GM19438 (cell line): Measurements from ENCODE around the gene SNX17.
"Not testable (repeated sequence)": the region's sequence is repeated elsewhere in the genome, so short reads cannot be mapped to it uniquely, and the experiment has no call there.

ENCODE experiments used
- ATAC-seq: cut with Tn5 transposase; IDR thresholded peaks from one replicate; pipeline ENCODE4 v1.9.1; 2021; ENCODE audit warnings: low read depth; ENCODE audit not compliant: unreplicated experiment

The SNX17 gene

GRCh38 chr2:27393225-27393624 is 22.8 kb downstream of the SNX17 start:
- ATAC-seq: no peak

GRCh38 chr2:27398962-27399361 is 28.5 kb downstream of the SNX17 start:
- ATAC-seq: no peak

GRCh38 chr2:27400348-27401135 is 30.1 kb downstream of the SNX17 start:
- ATAC-seq: no peak

GRCh38 chr2:27407798-27408491 is 37.5 kb downstream of the SNX17 start:
- no peak for ATAC-seq

- peak; percentile 16 for ATAC-seq
Observed at GRCh38 chr2:27408601-27409320, 38.3 kb downstream of the SNX17 start.

DNA sequence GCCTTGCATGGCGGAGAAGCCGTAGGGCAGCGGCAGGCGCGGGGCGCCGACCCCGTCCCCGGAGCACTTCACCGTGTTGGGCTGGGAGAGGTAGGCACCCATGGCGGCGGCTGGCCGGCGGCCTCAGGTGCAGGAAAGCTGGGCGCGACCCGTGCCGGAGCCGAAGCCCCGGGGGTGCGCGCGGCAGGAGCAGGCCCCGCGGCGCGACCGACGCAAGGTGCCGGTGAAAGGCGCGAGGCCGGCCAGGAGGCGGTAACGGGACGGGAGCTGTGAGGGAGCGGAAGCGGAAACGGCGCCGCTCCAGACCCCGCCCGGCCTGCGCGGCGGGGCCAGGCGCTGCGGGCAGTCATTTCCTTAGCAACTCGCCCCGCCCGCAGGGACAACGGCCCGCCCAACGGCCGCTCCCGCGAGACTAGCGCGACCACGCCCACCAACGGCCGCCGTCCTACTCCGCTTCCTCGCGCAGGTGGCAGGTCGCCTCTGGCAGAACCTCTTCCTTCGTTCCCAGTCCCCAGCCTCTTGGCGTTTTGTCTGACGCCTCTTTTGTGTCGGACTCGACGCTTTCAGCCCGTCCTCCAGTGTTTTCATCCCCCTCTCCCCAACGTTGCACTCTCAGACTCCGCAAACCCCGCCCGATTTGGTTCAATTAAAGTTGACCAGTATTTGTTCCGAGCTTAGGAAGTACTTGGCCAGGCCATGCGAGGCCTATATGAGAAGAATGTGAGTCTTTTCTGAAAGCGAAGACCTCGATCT is 39.1 kb downstream of the SNX17 start, which contains the start of gene PPM1G:
Gene PPM1G (minus strand): TSS at position 271 of the 753 bp plus-strand sequence. CDS start 169 bp downstream, at position 102.
- peak; percentile 91 for ATAC-seq

DNA sequence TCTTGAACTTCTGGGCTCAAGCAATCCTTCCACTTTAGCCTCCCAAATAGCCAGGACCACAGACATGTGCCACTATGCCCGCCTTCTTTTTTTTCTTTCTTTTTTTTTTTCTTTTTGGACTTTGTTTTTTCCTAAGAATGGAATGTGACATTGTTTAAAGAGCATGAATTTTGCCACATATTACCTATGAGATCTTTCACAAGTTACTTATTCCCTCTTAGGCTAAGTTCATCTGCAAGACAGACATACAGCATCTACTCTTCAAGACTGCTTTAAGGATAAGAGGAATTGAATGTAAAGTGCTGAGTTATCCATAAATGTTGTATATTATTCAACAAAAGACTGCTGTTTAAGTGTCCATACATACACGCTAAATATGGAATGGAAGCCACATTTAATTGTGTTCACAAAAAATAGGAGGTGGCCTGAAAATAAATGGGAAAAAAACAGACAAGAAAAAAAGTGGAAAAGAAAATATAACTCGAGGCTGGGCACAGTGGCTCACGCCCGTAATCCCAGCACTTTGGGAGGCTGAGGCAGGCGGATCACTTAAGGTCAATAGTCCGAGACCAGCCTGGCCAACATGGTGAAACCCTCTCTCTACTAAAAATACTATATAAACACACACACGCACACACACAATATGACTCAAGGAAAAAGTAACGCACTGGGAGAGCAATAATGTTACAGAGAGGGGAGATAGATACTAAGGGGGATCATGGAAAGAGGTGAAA is 42.2 kb downstream of the SNX17 start:
- no peak for ATAC-seq

DNA sequence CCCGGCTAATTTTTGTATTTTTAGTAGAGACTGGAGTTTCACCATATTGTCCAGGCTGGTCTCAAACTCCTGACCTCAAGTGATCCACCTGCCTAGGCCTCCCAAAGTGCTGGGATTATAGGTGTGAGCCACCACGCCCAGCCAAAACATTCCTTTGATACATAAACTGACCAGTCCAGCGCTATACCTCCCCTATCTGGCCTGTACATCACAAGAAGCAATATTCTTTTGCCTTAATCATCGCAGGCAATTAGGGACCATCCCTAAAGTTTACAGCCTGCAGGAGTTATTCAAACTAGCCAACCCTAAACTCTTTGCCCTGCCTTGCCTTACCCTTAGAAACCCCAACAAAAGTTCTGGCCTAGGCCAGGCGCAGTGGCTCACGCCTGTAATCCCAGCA is 45.7 kb downstream of the SNX17 start:
- ATAC-seq: no peak

- no peak for ATAC-seq
Observed at GRCh38 chr2:27420996-27421395, 50.6 kb downstream of the SNX17 start.

- ATAC-seq: no peak
Observed at GRCh38 chr2:27421660-27422250, 51.3 kb downstream of the SNX17 start.

- no peak for ATAC-seq
Observed at GRCh38 chr2:27422958-27423357, 52.5 kb downstream of the SNX17 start.

GRCh38 chr2:27425039-27425438 is 54.6 kb downstream of the SNX17 start:
- not testable (repeated sequence) for ATAC-seq
